ENCODE measurements around the gene TRIP13.

TRIP13 gene

DNA sequence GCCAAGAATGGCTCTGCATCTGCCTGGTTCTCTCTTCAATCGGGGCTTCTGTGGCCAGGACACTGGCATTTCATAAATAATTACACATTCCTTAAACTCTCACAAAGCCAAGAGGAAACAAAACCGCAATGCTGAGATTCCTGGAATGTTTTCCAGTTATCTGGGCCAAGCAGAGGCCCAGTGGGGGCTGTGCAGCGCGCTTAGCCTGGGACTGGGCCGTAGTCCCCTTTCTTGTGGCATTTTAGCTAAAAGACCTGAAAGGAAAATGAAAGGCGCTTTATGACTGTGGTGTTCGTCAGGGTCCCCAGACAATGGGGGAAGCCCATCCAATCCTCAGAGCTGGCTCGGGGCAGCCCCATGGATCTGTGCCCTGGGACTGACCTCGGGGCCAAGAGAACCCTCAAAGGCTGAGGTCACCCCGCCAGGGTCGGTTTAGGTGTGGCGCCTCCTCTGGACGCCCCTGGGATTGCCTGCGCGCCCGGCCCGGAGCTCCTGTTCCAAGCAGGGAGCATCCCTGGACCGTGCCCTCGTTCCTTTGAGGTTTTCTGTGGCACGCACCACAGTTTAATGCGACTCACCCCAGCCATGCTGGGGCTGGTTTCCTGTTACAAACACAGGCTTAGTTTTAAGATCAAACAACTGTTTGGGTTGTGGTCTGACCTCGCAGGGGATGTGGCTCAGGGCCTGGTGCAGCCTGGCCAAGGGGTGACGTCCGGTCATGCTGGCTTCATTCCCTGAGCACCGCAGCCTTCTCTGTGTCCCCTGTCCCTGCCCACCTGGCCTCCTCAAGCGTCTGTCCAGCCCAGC lies 64.5 kb downstream of the TRIP13 start:
- peak; percentile 95 for DNase-seq

DNA sequence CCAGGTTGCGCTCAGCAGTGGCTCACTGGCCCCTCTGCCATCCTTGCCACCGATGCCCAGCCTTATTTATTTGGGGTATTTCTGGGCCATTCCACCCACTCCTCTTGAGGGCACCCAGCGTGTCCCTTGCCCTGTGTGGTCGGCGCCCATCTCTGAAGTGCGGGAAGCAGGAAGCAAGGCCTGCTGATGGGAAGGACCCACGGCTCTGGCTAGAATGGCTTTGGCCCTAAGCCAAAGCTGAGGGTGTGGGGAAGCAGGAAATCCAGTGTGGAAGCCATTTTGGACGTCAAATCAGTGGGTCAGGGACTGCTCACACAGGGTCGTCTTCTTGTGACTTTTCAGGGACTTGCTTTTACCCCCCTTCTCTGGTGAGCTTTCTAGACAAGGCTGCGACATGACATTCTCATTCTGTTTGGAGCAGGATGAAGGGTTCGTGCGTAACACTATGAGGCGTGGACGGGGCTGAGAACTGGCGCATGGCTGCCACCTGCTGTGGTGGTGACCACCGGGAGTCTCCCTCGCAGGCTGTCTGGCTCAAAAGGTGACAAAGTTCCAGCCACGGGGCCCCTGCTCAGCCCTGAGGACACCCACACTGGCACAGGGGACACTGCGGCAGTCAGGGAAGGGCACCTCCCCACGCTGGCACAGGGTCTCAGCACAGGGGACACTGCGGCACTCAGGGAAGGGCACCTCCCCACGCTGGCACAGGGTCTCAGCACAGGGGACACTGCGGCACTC lies 65.2 kb downstream of the TRIP13 start:
- DNase-seq: peak; percentile 34

DNA sequence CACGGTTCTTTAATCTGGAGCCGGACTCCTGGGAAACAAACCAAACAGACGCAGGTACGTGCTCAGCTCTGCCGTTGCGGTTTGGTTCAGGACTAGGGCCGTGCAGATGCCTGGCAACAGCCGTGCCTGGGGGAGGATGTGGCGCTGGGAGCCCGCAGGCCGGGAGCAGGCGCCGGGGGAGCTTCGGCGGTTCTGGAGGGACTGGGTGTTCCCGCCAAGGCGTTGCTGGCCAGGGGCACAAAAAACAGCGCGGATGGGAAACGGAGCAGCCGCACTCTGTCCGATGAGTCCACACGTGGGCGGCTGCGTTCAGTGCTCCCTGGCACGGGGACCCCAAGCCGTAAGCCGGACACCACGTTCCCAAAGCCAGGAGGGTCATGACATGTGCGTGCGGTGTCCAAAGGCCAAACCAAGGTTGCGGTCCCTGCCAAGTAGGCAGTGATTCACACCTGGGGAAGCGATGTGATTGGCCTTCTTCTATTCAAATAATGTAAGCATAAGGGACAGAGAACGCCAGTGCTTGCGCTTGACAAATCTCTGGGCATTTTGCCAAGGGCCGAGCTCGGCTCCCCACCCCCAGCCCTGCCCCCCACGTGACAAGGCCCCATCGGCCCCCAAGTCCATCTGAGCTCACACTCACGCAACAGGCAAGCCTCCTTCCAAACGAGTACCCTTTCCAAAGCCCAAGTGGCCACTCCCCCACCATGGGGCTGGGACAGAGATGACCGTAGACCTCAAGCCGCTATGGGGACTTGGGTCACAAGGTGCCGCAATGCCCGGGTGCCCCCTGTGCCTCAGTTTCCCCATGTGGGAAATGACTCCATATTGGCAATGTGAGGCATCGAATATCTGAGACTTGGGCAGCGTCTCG lies 66.3 kb downstream of the TRIP13 start:
- peak; percentile 28 for DNase-seq

DNA sequence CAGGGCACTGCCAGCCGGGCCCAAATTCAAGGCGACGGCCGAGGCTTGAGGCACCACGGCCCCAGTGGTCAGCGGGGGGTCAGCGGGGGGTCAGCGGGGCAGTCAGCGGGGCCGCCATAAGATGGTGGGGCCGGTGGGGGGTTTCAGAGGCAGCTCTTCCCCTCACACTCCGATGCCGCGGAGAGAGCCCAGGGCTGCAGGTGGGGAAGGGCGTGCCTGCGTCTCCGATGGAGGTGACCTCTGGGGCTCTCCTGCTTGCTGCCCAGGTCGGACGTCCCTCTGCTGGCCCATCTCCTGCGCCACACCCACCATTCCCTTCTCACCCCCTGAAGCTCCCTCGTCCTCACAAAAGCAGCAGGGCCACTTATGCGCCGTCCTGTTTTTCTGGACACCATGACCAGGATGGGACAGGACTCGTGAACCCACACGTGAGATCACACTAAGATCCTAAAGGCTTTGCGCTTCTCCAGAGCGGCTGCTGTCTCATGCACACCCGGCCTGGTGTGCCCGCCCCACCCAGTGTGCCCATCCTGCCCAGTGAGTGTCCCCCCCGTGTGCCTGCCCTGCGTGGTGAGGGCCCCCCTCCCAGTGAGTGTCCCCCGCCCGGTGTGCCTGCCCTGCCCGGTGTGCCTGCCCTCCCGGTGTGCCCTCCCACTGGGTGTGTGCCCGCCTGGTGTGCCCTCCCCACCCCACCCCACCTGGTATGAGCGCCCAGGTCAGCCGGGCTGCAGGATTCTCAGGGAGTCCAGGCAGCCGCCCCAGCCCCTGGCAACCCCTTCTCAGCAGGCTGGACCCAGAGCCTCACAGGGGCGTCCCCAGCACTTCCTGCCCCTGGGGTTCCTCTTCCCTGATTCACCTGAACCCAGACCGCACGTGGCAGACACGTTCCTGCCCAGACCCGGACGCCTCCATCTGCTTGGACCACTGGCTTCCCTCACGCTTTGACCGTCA lies 67.2 kb downstream of the TRIP13 start:
- no peak for DNase-seq

DNA sequence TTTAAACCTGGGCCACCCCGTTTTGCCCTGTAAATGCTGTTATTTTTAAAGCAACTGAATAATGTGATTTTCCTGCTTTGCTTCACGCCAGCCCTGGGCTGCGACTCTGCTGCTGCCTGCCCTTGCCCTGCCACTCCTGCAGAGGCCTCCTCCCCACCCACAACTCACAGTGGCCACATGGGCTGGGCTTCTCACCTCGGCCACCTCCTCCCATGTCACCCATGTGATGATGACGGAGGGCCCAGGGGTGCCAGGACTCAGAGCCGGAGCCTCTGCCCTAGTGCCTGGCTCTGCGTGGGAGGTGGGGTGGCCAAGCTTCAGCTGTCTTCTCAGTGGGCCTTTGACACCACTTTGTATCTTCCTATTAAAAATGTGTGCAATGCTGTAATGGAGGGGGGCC lies 67.9 kb downstream of the TRIP13 start:
- no peak for DNase-seq

DNA sequence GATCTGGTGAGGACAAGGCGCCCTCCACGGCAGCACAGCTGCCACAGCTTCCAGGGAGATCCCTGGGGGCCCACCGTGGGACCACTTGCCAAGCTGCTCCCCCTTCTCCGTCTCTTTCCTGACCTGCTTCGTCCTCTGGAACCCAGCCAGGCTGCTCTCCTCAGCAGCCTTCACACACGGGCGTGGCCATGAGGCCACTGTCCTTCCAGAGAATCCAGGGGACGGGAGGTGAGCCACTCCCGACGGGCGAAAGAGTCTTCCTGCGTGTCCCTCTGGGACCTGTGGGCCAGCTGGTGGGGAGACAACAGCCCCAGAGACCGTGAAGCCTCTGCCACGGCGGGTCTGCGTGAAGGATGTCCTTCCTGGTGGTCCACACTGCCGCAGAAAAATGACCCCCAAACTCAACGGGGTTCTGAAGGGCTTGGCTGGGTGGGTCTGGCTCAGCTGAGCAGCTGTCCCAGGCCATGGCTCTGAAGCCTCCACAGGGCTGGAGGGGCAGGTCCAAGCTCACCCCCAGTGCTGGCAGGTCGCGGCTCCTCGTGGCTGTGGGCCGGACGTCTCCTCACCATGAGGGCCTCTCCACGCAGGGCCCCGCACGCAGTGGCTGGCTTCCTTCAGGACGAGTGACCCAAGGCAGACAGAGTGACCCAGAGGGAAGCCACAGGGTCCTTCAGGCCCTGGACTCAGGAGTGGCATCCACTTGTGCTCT lies 68.5 kb downstream of the TRIP13 start:
- DNase-seq: no peak

DNA sequence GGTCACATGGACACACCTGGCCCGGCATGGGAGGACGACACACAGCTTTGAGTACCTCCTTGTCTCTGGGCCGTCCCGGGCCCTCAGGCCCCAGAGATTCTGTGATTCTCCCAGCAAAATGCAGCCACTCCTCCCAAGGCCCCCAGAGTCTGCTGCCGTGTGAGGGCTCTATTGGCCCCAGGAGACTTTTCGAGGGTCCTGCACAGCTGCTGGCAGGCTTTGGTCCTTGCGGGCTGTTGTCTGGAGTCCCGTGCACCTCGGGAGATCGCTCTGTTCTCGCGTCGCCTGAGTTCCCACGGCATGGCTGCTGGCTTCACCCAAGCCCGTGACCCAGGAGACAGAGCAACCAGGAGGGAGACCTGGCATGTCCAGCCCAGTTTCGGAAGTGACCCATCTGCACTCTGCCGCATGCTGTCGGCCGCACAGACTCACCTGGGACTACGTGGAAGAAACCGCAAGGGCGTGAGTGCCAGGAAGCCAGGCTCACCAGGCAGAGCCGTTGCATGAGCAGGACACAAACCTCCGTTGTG lies 69.1 kb downstream of the TRIP13 start:
- DNase-seq: no peak

DNA sequence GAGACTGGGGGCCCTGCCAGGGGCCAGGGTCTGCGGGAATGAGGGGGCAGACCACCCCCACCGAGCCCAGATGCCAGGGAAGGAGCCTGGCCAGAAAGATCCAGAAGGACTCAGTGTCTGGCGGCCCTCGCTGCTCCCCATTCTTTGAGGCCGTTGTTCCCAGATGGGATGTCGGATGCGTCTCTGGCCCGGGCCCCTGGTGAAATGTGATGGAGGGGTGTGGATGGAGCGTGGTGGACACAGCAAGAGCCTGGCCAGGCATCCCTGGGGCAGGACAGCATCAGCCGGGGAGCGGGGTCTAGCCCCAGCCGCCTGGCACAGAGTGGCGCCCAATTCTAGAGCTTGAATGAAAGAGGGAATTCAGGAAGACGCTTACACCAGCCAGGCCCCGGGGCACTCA lies 69.7 kb downstream of the TRIP13 start:
- no peak for DNase-seq

DNA sequence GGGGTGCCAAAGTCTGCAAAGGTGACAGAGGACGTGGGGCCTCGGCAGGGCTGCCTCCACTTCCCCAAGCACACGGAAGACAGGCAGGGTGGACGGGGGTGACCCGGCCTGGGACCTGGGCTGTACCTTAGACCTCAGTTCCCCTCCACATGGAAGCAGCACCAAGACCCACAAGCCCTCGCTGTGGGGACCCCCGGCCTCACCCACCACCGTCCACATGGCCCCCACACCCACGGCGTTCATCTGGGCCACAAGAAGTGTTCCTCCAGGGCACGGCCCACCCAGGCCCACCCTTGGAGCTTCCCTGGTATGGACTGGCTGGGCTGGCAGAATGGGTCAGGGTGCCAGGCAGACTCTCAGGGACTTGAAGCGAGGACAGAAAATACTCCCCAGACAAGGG lies 70.1 kb downstream of the TRIP13 start:
- DNase-seq: no peak

DNA sequence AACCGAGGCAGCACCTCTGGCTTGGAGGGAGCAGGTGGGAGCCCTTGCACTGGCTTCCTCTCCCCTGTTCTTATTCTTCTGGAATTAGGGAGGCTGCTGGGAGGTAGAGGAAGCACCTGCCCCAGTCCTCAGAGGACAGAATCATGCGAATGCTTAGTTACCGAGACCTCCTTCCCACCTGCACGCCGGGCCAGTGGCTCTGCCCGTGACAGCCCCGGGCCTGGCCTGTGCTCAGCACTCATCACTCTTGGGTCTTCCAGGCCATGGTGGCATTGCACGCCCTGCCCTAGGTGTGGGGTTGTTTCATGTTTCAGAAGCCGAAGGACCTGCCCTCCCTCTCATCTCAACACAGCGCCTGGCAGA lies 70.6 kb downstream of the TRIP13 start:
- DNase-seq: no peak

DNA sequence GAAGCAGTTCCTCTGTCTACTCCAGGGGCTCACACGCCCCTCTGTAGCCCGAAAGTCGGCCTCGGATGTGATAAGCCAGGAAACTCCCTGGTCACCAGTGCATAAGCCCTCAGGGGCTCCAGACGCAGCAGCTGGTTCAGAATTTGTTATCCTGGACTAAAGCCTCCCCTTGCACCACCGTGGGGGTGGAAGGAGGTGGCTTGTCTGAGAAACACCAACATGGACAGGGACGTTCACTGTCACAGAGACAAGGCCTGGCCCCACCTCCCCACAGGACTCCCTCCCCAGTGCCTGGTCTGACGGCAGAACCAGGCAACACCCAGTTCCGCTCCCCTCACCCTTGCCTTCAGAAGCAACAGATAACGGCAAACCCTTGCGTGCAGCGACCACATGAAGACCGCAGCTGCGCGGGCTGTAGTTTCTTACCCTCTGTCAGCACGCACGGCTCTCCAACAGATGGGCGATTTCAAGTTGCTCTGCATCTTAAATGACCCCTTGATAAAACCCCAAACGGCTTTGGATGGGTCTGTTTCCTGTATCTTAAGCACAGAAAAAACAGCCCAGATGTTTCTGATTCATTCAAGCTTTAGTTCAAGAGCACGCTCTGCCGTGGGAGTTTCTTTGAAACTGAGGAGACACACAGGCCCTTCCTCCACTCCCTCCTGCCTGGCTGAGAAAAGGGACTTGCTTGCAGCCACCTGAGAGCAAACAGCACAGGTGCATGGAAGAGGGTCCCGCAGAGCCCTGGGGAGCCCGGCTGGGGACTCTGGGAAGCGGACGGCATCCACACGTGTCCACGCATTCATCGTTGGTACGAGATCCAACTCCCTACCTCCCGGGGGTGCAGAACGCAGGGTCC lies 71.2 kb downstream of the TRIP13 start:
- DNase-seq: peak; percentile 80

DNA sequence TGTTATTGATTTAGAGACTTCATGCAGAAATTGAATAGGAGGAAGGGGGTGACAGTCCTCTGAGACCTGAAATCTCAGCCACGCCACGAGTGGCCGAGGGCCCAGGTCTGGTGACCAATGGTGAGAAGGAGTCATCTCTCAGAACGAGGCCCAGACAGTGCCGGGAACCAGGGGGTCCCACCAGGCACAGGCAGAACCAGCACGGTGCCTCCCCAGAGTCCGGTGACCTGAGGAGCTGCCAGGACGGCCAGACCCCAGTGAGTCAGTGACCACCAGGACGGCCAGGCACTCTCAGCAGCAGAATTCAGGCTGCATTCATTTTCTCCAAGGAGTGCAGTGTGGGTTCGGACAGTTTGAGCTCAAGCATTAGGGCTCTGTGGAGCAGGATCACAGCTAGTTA lies 72.1 kb downstream of the TRIP13 start:
- DNase-seq: no peak

DNA sequence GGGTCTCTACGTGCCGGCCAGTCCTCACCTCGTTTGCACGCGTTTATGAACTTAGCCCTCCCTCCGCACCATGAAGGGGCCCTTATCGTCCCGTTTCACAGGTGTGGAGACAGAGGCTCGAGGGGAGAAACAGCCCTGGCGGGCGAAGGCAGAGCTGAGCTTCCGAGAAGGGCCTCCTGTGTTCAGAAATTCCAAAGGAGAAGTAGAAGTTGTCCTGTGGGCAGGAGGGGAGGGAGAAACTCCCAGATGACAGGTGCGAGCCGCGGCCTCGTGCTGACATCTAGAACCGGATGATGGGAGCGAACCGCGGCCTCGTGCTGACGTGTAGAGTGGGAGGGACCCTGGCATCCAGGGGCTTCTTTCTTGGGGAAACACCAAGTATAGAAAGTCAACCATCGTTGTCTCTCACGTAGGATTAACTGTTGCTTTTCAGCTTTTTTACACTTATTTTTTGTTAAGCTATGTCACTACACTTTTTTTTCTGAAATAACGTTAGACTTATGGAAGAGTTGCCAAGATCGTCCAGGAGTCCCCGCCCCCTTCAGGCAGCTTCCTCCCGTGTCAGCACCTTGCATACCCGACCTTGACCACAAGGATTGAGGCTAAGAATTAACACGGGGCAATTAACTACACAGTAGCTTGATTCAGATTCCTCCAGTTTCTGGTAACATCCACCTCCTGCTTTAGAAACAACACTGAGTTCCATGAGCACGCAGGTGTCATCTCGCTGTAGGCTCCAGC lies 73.1 kb downstream of the TRIP13 start:
- DNase-seq: no peak

DNA sequence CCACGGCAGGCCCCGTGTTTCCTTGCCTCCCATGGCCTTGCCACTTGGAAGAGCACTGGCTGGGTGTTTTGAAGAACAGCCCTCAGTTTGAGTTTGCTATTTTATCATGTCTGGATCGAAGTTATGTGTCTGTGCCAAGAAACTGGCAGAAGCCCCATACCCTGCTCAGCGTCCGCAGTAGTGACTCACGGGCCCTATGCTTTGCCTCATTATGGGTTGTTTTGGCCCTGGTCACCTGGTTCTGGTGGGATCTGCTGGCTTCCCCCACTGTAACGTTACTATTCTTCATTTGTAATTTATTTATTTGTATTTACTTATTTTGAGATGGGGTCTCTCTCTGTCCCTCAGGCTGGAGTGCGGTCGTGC lies 73.6 kb downstream of the TRIP13 start:
- no peak for DNase-seq

DNA sequence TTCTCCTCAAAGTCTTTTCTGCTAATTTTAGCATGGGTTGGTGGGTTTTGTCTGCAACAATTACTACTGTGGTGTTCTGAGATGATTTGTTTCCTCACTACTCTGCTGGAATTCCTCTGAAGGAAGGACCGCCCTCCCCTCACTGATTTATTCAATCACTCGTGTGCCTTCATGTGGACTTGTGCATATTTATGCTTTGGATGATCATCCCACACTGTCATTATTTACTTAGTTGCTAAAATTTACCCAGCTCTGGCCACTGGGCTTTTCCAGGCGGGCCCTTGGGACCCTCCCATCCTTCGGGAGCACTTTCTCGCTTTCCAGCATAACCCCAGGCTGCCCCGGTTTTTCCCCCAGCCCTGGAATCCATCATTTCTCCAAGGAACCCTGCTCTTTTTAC lies 74.3 kb downstream of the TRIP13 start:
- no peak for DNase-seq

Data from fibroblast of skin of right quadriceps (primary cell).